Measurements from ENCODE around the gene SRGAP1. TPM values are rescaled to one million over a fixed set of nuclear protein-coding genes. Genes with fewer than 3 reads are reported as not detected.

The SRGAP1 gene
- polyA plus RNA-seq, 1 experiment: 24.9 TPM

DNA sequence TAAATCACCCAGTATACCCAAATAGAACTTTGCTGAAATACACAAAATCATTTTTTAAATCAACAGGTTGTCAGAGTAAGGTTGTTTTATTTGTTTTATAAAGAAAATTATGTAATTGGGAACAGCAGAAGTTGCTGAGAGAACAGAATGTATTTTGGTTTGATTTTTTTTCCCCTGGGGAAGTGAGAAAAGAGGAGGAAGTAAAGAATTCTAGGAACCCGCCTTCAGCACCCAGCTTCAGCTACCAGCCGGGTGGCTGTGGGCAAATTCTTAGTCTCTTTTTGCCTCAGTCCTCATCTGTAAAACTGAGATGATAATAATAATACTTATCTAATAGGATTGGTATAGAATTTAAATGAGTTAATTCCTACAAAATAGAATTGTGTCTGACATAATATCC is 119.4 kb downstream of the SRGAP1 start:
- Histone ChIP-seq H3K4me3 (ENCODE audit: low read depth, low read length) (no peak overlapping the region), H3K9me3 (ENCODE audit: control insufficient read depth, insufficient read depth, low read length) (no peaks in the 10 kb centered on the region), H3K27me3 (ENCODE audit: control insufficient read depth, insufficient read depth, low read length) (no peaks in the 10 kb centered on the region), H3K27ac (ENCODE audit: low read depth, low read length) (no peak overlapping the region)
- DNase-seq (ENCODE audit: low read depth, low spot score): no peak
- ChIA-PET CTCF (interaction anchor here (1.7 kb wide), 1 partner anchor 11 kb away, joined by 5 read pairs; no protein-coding TSS in a partner anchor), POLR2A (no interaction called here)
- no peak for TF ChIP-seq CTCF (IDR thresholded peaks at IDR 0.05; ENCODE audit: low read depth, low read length)

- no peak overlapping the region for H3K27ac ChIP-seq (ENCODE audit: low read depth, low read length)
- CTCF ChIA-PET: no interaction called here
- H3K9me3 ChIP-seq (ENCODE audit: control insufficient read depth, insufficient read depth, low read length): no peaks in the 10 kb centered on the region
- H3K4me3 ChIP-seq (ENCODE audit: low read depth, low read length): no peak overlapping the region
- no peak for TF ChIP-seq CTCF (IDR thresholded peaks at IDR 0.05; ENCODE audit: low read depth, low read length)
- POLR2A ChIA-PET: no interaction called here
- no peak for DNase-seq (ENCODE audit: low read depth, low spot score)
- no peaks in the 10 kb centered on the region for H3K27me3 ChIP-seq (ENCODE audit: control insufficient read depth, insufficient read depth, low read length)
Measured at GRCh38 chr12:63964301-63964700, 119.8 kb downstream of the SRGAP1 start.

DNA sequence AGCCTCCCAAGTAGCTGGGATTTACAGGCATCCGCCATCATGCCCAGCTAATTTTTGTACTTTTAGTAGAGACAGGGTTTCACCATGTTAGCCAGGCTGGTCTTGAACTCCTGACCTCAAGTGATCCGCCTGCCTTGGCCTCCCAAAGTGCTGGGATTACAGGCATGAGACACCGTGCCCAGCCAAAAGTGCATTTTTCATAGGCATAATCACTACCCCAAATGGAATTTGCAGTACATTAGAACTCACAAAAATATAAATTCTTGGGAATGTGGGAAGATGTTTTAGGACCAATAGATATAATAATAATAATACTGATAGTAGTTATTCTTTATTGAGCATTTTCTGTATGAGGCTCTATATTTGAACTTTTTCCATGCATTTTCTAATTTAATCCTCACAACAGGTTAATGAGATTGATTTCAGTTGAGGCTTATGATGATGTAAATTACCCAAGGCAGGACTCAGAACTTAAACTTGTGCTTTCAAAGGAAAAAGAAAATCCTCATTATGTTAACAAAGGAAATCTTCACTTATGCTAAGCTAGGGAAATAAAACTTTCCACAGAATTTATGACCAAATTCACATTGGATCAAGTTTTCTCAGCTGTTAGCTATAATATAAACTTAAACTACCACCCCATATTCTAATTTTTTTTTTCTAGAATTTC is 121.6 kb downstream of the SRGAP1 start:
- Histone ChIP-seq H3K4me3 (ENCODE audit: low read depth, low read length) (no peak overlapping the region), H3K27me3 (ENCODE audit: control insufficient read depth, insufficient read depth, low read length) (no peaks in the 10 kb centered on the region), H3K27ac (ENCODE audit: low read depth, low read length) (no peak overlapping the region), H3K9me3 (ENCODE audit: control insufficient read depth, insufficient read depth, low read length) (no peaks in the 10 kb centered on the region)
- ChIA-PET POLR2A (no interaction called here), CTCF (interaction anchor here (0.7 to 1.6 kb wide), 3 partner anchors 13 to 265 kb away, joined by 3 to 4 read pairs (median 3); no protein-coding TSS in a partner anchor)
- TF ChIP-seq CTCF (IDR thresholded peaks at IDR 0.05; ENCODE audit: low read depth, low read length): no peak
- DNase-seq (ENCODE audit: low read depth, low spot score): no peak

GRCh38 chr12:63966606-63966975 is 122.1 kb downstream of the SRGAP1 start:
- Histone ChIP-seq H3K4me3 (ENCODE audit: low read depth, low read length) (no peak overlapping the region), H3K27ac (ENCODE audit: low read depth, low read length) (no peak overlapping the region), H3K9me3 (ENCODE audit: control insufficient read depth, insufficient read depth, low read length) (no peaks in the 10 kb centered on the region), H3K27me3 (ENCODE audit: control insufficient read depth, insufficient read depth, low read length) (no peaks in the 10 kb centered on the region)
- DNase-seq (ENCODE audit: low read depth, low spot score): no peak
- TF ChIP-seq CTCF (IDR thresholded peaks at IDR 0.05; ENCODE audit: low read depth, low read length): no peak
- POLR2A ChIA-PET: no interaction called here
- CTCF ChIA-PET: interaction anchor here (0.7 to 1.6 kb wide), 2 partner anchors 25 to 265 kb away, joined by 3 to 4 read pairs; no protein-coding TSS in a partner anchor

- POLR2A ChIA-PET: no interaction called here
Measured at GRCh38 chr12:63967358-63968145, 123.1 kb downstream of the SRGAP1 start.

More at GRCh38 chr12:63967358-63968145, 123.1 kb downstream of the SRGAP1 start:
- H3K4me3 ChIP-seq (ENCODE audit: low read depth, low read length): no peak overlapping the region
- peak overlapping the region; percentile 47 for H3K27ac ChIP-seq (ENCODE audit: low read depth, low read length)
- no peaks in the 10 kb centered on the region for H3K9me3 ChIP-seq (ENCODE audit: control insufficient read depth, insufficient read depth, low read length)
- no peak for TF ChIP-seq CTCF (IDR thresholded peaks at IDR 0.05; ENCODE audit: low read depth, low read length)
- no peaks in the 10 kb centered on the region for H3K27me3 ChIP-seq (ENCODE audit: control insufficient read depth, insufficient read depth, low read length)
- no peak for DNase-seq (ENCODE audit: low read depth, low spot score)
- CTCF ChIA-PET: interaction anchor here (1.6 kb wide), 1 partner anchor 24 kb away, joined by 4 read pairs; no protein-coding TSS in a partner anchor

Data from AG04450 (cell line).